K562 (cell line): ENCODE data around the gene TARS1.

Source experiments
- ILF3 ChIP-seq: fragments of 450-650 bp; IDR thresholded peaks from 2 replicates; pipeline ENCODE4 v1.6.1; 2018; ENCODE audit warnings: antibody characterized with exemption, mild to moderate bottlenecking, moderate library complexity, borderline replicate concordance
- NRF1 ChIP-seq, 2 experiments: fragments of 450-650 bp; IDR thresholded peaks in 1 of 2; conservative IDR thresholded peaks in 1 of 2; 2 replicates each; pipeline ENCODE4 v1.6.1; 2014; ENCODE audit warnings: mild to moderate bottlenecking in 2 of 2
- POLR2A ChIP-seq: fragments of 450-650 bp; conservative IDR thresholded peaks from 2 replicates; pipeline ENCODE4 v1.6.1; 2016
- POLR2AphosphoS5 ChIP-seq: IDR thresholded peaks from 2 replicates; pipeline ENCODE4 v1.6.1; 2011; ENCODE audit warnings: mild to moderate bottlenecking, low read depth, low read length, moderate library complexity; ENCODE audit not compliant: control insufficient read depth, insufficient read depth
- RB1 ChIP-seq: fragments of 450-650 bp; IDR thresholded peaks from 2 replicates; pipeline ENCODE4 v1.6.1; 2017; ENCODE audit warnings: low read depth, mild to moderate bottlenecking
- SIN3A ChIP-seq, 2 experiments: fragments of 150-350 bp in 1 of 2; IDR thresholded peaks; 2 replicates each; pipeline ENCODE4 v1.6.1; 2011 to 2016; ENCODE audit warnings: borderline replicate concordance in 2 of 2, low read depth in 2 of 2, low read length in 2 of 2, mild to moderate bottlenecking in 2 of 2, moderate library complexity in 2 of 2; ENCODE audit not compliant: control insufficient read depth in 1 of 2
- TAF1 ChIP-seq: IDR thresholded peaks from 2 replicates; pipeline ENCODE4 v1.6.1; 2011; ENCODE audit warnings: mild to moderate bottlenecking, low read length, moderate library complexity; ENCODE audit not compliant: insufficient read depth, control insufficient read depth, severe bottlenecking; ENCODE audit errors: extremely low read depth
- ZBTB9 ChIP-seq: fragments of 450-650 bp; formaldehyde crosslinking; IDR thresholded peaks from 2 replicates; pipeline ENCODE4 v1.4.0; 2020; ENCODE audit warnings: mild to moderate bottlenecking, moderate library complexity
- TF ChIP-seq, protein P1 (sequence below), 3 experiments: IDR thresholded peaks in 2 of 3; conservative IDR thresholded peaks in 1 of 3; 2 replicates each; pipeline ENCODE4 v1.5.1; 2011 to 2012; ENCODE audit warnings: low read length in 3 of 3, mild to moderate bottlenecking in 3 of 3, control low read depth in 2 of 3, improper control_type of control experiment in 1 of 3, inconsistent platforms in 1 of 3, low read depth in 1 of 3, mixed read lengths in 1 of 3, moderate library complexity in 1 of 3; ENCODE audit not compliant: insufficient read depth in 2 of 3
- TF ChIP-seq, protein P2 (sequence below), 2 experiments: fragments of 450-650 bp in 1 of 2; sonication (generic) in 1 of 2; formaldehyde crosslinking in 1 of 2; IDR thresholded peaks in 1 of 2; conservative IDR thresholded peaks in 1 of 2; 2 replicates each; pipeline versions ENCODE4 v1.6.1 to v1.8.1; 2016 to 2023; ENCODE audit warnings: mild to moderate bottlenecking in 2 of 2, moderate library complexity in 2 of 2, inconsistent platforms in 1 of 2, missing genetic modification reagents in 1 of 2
- TF ChIP-seq, protein P3 (sequence below): fragments of 450-650 bp; IDR thresholded peaks from 2 replicates; pipeline ENCODE4 v1.6.1; 2016; ENCODE audit warnings: borderline replicate concordance

DNA sequence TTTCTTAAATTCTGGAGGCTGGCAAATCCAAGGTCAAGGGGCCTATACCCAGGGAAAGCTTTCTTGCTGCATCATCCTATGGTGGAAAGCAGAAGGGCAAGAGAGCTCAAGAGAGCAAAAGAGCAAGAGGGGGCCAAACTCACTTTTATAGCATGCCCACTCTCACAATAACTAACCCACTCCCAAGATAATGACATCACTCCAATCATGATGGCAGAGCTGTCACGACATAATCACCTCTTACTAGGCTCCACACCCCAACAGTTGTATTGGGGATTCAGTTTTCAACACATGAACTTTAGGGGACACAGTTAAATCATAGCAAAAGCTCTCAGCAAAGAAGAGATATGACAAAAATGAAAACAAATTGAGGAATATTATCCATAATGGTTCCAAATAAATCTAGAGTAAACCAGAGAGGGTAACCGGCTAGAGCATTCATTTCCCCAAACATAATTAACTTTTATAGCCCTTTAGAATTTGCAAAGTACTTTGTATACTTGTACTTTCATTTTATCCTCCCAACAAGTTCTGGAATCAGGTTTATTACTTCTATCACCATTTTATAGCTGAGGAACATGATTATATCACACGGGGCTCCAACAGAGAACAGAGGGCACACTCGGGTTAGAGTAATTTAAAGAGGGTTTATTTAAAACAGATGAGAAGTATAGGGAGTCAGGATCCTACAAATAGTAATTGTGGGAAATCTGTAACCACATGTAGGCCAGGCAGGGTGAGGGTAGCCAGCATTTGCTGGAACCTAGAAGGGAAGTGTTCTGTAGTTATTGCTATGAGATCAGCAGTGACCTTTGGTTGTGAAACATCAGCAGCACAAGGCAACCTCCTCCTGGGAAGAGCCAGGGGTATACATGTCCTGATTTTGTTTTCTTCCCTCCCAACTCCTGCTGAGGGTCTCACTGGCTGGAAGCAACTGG, 7.2 kb upstream of the TARS1 start:
- TF ChIP-seq, protein P1, sequence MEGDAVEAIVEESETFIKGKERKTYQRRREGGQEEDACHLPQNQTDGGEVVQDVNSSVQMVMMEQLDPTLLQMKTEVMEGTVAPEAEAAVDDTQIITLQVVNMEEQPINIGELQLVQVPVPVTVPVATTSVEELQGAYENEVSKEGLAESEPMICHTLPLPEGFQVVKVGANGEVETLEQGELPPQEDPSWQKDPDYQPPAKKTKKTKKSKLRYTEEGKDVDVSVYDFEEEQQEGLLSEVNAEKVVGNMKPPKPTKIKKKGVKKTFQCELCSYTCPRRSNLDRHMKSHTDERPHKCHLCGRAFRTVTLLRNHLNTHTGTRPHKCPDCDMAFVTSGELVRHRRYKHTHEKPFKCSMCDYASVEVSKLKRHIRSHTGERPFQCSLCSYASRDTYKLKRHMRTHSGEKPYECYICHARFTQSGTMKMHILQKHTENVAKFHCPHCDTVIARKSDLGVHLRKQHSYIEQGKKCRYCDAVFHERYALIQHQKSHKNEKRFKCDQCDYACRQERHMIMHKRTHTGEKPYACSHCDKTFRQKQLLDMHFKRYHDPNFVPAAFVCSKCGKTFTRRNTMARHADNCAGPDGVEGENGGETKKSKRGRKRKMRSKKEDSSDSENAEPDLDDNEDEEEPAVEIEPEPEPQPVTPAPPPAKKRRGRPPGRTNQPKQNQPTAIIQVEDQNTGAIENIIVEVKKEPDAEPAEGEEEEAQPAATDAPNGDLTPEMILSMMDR (IDR thresholded peaks at IDR 0.05 in 2 of 3, conservative IDR thresholded peaks at IDR 0.05 in 1 of 3; ENCODE audit: insufficient read depth in 2 of 3, low read depth in 1 of 3, low read length in 3 of 3) = no peak
- TF ChIP-seq, protein P2, sequence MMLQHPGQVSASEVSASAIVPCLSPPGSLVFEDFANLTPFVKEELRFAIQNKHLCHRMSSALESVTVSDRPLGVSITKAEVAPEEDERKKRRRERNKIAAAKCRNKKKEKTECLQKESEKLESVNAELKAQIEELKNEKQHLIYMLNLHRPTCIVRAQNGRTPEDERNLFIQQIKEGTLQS (IDR thresholded peaks at IDR 0.05) = no peak
- TF ChIP-seq, protein P2 (CRISPR knock-in tag; conservative IDR thresholded peaks at IDR 0.05) = no peak
- TF ChIP-seq POLR2A (no peak), SIN3A (IDR thresholded peaks at IDR 0.05; ENCODE audit: borderline replicate concordance in 2 of 2, control insufficient read depth in 1 of 2, low read depth in 2 of 2, low read length in 2 of 2) (no peak), ILF3 (no peak), ZBTB9 (no peak), RB1 (no peak), NRF1 (conservative IDR thresholded peaks at IDR 0.05 in 1 of 2, IDR thresholded peaks at IDR 0.05 in 1 of 2) (no peak), POLR2AphosphoS5 (no peak), TAF1 (no peak)
- TF ChIP-seq, protein P3, sequence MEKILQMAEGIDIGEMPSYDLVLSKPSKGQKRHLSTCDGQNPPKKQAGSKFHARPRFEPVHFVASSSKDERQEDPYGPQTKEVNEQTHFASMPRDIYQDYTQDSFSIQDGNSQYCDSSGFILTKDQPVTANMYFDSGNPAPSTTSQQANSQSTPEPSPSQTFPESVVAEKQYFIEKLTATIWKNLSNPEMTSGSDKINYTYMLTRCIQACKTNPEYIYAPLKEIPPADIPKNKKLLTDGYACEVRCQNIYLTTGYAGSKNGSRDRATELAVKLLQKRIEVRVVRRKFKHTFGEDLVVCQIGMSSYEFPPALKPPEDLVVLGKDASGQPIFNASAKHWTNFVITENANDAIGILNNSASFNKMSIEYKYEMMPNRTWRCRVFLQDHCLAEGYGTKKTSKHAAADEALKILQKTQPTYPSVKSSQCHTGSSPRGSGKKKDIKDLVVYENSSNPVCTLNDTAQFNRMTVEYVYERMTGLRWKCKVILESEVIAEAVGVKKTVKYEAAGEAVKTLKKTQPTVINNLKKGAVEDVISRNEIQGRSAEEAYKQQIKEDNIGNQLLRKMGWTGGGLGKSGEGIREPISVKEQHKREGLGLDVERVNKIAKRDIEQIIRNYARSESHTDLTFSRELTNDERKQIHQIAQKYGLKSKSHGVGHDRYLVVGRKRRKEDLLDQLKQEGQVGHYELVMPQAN = no peak
